Thoracic aorta (tissue), 2 donors: ENCODE measurements around the gene NPDC1. TPM values are rescaled to one million over a fixed set of nuclear protein-coding genes. Genes with fewer than 3 reads are reported as not detected.

ENCODE experiments used
- ATAC-seq: fragments of 150-250 bp; one replicate; pipeline ENCODE4 v1.8.0; 2017; ENCODE audit warnings: low read depth; ENCODE audit not compliant: insufficient number of reproducible peaks, low FRiP score
- DNase-seq: peaks from one replicate; pipeline ENCODE4 v3.0.0-alpha.2; 2020; ENCODE audit warnings: low spot score
- H3K27ac ChIP-seq, 2 donors: fragments of 200-600 bp; sonication (generic); 1 replicate in 1 of 2; 2 replicates in 1 of 2; pipeline ENCODE4 v1.5.1; 2016; ENCODE audit warnings: mild to moderate bottlenecking in 2 of 2, moderate library complexity in 2 of 2
- H3K27me3 ChIP-seq: fragments of 200-600 bp; sonication (generic); replicated peaks from 2 replicates; pipeline ENCODE4 v1.6.0; 2016; ENCODE audit warnings: mild to moderate bottlenecking; ENCODE audit not compliant: insufficient read depth
- H3K36me3 ChIP-seq: fragments of 200-600 bp; sonication (generic); one replicate; pipeline ENCODE4 v1.5.1; 2016
- H3K4me1 ChIP-seq, 2 donors: fragments of 200-600 bp; sonication (generic); 1 replicate in 1 of 2; 2 replicates in 1 of 2; pipeline versions ENCODE4 v1.5.1 to v1.6.0; 2016; ENCODE audit warnings: low read depth in 2 of 2, mild to moderate bottlenecking in 1 of 2; ENCODE audit not compliant: control insufficient read depth in 1 of 2
- H3K4me3 ChIP-seq: fragments of 200-600 bp; sonication (generic); 2 replicates; pipeline ENCODE4 v1.5.1; 2016; ENCODE audit warnings: mild to moderate bottlenecking
- H3K9me3 ChIP-seq: fragments of 200-600 bp; sonication (generic); 2 replicates; pipeline ENCODE4 v1.5.1; 2016
- CTCF ChIP-seq: fragments of 200-600 bp; sonication (generic); IDR thresholded peaks from one replicate; pipeline ENCODE4 v1.5.1; 2019; ENCODE audit warnings: antibody characterized with exemption
- total RNA-seq, 2 donors: library from RNA; depleted of rRNA; stranded (reverse); fragments of >200 nt; gene quantifications; one replicate each; pipeline versions ENCODE4 v1.1.0 to v1.2.3, GENCODE V29; 2016

NPDC1 gene
- total RNA-seq, 2 donors from 2014 or later: 71.5 to 95.8 TPM

GRCh38 chr9:137074657-137075274 lies 28.8 kb upstream of the NPDC1 start:
- Histone ChIP-seq H3K4me3 (no peak overlapping the region), H3K4me1 (peaks cover 11 to 37% of the 10 kb centered on the region in 2 donors), H3K9me3 (no peaks in the 10 kb centered on the region), H3K27me3 (no peaks in the 10 kb centered on the region), H3K27ac (no peak overlapping the region), H3K36me3 (peaks cover 5% of the 10 kb centered on the region)
- no peak for TF ChIP-seq CTCF
- DNase-seq: no peak
- ATAC-seq: no peak

- Histone ChIP-seq H3K4me3 (no peak overlapping the region), H3K4me1 (peaks cover 11 to 40% of the 10 kb centered on the region in 2 donors), H3K27ac (no peak overlapping the region), H3K36me3 (no peaks in the 10 kb centered on the region), H3K27me3 (no peaks in the 10 kb centered on the region), H3K9me3 (no peaks in the 10 kb centered on the region)
- ATAC-seq: no peak
- no peak for TF ChIP-seq CTCF
- no peak for DNase-seq
Observed at GRCh38 chr9:137073992-137074399, 28.0 kb upstream of the NPDC1 start.

- H3K4me3 ChIP-seq: no peak overlapping the region
- H3K36me3 ChIP-seq: no peaks in the 10 kb centered on the region
- no peak for TF ChIP-seq CTCF
- DNase-seq (no peak), ATAC-seq (no peak)
- no peaks in the 10 kb centered on the region for H3K27me3 ChIP-seq
- no peaks in the 10 kb centered on the region for H3K9me3 ChIP-seq
- H3K4me1 ChIP-seq: peaks cover 0 to 21% of the 10 kb centered on the region in 2 donors
- H3K27ac ChIP-seq: no peak overlapping the region
Observed at GRCh38 chr9:137071282-137071681, 25.3 kb upstream of the NPDC1 start.

GRCh38 chr9:137070906-137071275 lies 24.9 kb upstream of the NPDC1 start:
- Histone ChIP-seq H3K4me1 (peaks cover 0 to 21% of the 10 kb centered on the region in 2 donors), H3K36me3 (no peaks in the 10 kb centered on the region), H3K9me3 (no peaks in the 10 kb centered on the region), H3K27ac (no peak overlapping the region), H3K4me3 (peak overlapping the region; percentile 63), H3K27me3 (no peaks in the 10 kb centered on the region)
- DNase-seq: no peak
- ATAC-seq: peak; percentile 22
- TF ChIP-seq CTCF: peak; percentile 12

- H3K9me3 ChIP-seq: no peaks in the 10 kb centered on the region
- TF ChIP-seq CTCF: no peak
- no peaks in the 10 kb centered on the region for H3K27me3 ChIP-seq
- DNase-seq (peak; percentile 48), ATAC-seq (peak; percentile 66)
- H3K36me3 ChIP-seq: no peaks in the 10 kb centered on the region
- no peak within 1 kb of the TSS for H3K27ac ChIP-seq
- peaks cover 0 to 21% of the 10 kb centered on the region in 2 donors for H3K4me1 ChIP-seq
- H3K4me3 ChIP-seq: peak within 1 kb of the TSS; percentile 63
Observed at GRCh38 chr9:137070201-137070905, 24.4 kb upstream of the NPDC1 start, which contains the start of gene SAPCD2. SAPCD2 (minus strand) TSS chr9:137070557; CDS start chr9:137070460, 97 bp downstream.
